ENCODE measurements around the gene DEFB112. TPM values are rescaled to one million over a fixed set of nuclear protein-coding genes. Genes with fewer than 3 reads are reported as not detected.

Gene DEFB112
- total and polyA plus RNA-seq, 2 donors (not counting 1 experiment from before 2014, with no cell fraction given), result not detected

- Histone ChIP-seq H4K20me1 (ENCODE audit: control insufficient read depth, extremely low read depth, insufficient read depth, low read length) (no peaks in the 10 kb centered on the region), H3K4me2 (ENCODE audit: extremely low read depth, insufficient read depth, low read length) (no peak overlapping the region), H3K4me3 (replicated peaks in 1 of 4; ENCODE audit: control extremely low read depth in 1 of 4, insufficient read depth in 1 of 4, low read depth in 3 of 4, low read length in 4 of 4) (no peak overlapping the region), H3K27me3 (ENCODE audit: control insufficient read depth, insufficient read depth, low read length) (no peaks in the 10 kb centered on the region), H3K9me3 (ENCODE audit: control insufficient read depth, insufficient read depth, low read depth, low read length) (no peaks in the 10 kb centered on the region), H3K79me2 (ENCODE audit: control insufficient read depth, insufficient read depth, low read length) (no peaks in the 10 kb centered on the region), H2AFZ (ENCODE audit: low read length) (no peak overlapping the region), H3K9ac (ENCODE audit: insufficient read depth, low read length) (no peak overlapping the region), H3K4me1 (ENCODE audit: control insufficient read depth, extremely low read depth, insufficient read depth, low read length) (no peaks in the 10 kb centered on the region), H3K36me3 (ENCODE audit: control insufficient read depth, insufficient read depth, low read length) (no peaks in the 10 kb centered on the region), H3K27ac (ENCODE audit: insufficient read depth, low read length) (no peak overlapping the region)
- no peak for TF ChIP-seq CTCF (conservative IDR thresholded peaks at IDR 0.05 in 1 of 2, IDR thresholded peaks at IDR 0.05 in 1 of 2; ENCODE audit: low read depth in 1 of 2, low read length in 2 of 2)
- TF ChIP-seq EZH2 (IDR thresholded peaks at IDR 0.05; ENCODE audit: low read length, missing control alignments), result no peak
- DNase-seq (ENCODE audit: low read depth in 2 of 2), result no peak
Measured at GRCh38 chr6:50077385-50077784, 27.7 kb upstream of the DEFB112 start.

GRCh38 chr6:50076431-50076830 is 26.7 kb upstream of the DEFB112 start:
- Histone ChIP-seq H3K27ac (ENCODE audit: insufficient read depth, low read length) (no peak overlapping the region), H3K79me2 (ENCODE audit: control insufficient read depth, insufficient read depth, low read length) (no peaks in the 10 kb centered on the region), H3K9ac (ENCODE audit: insufficient read depth, low read length) (no peak overlapping the region), H3K4me2 (ENCODE audit: extremely low read depth, insufficient read depth, low read length) (no peak overlapping the region), H3K36me3 (ENCODE audit: control insufficient read depth, insufficient read depth, low read length) (no peaks in the 10 kb centered on the region), H2AFZ (ENCODE audit: low read length) (no peak overlapping the region), H3K4me3 (replicated peaks in 1 of 4; ENCODE audit: control extremely low read depth in 1 of 4, insufficient read depth in 1 of 4, low read depth in 3 of 4, low read length in 4 of 4) (no peak overlapping the region), H3K27me3 (ENCODE audit: control insufficient read depth, insufficient read depth, low read length) (no peaks in the 10 kb centered on the region), H3K4me1 (ENCODE audit: control insufficient read depth, extremely low read depth, insufficient read depth, low read length) (no peaks in the 10 kb centered on the region), H4K20me1 (ENCODE audit: control insufficient read depth, extremely low read depth, insufficient read depth, low read length) (no peaks in the 10 kb centered on the region), H3K9me3 (ENCODE audit: control insufficient read depth, insufficient read depth, low read depth, low read length) (no peaks in the 10 kb centered on the region)
- no peak for DNase-seq (ENCODE audit: low read depth in 2 of 2)
- TF ChIP-seq EZH2 (IDR thresholded peaks at IDR 0.05; ENCODE audit: low read length, missing control alignments) (no peak), CTCF (conservative IDR thresholded peaks at IDR 0.05 in 1 of 2, IDR thresholded peaks at IDR 0.05 in 1 of 2; ENCODE audit: low read depth in 1 of 2, low read length in 2 of 2) (no peak)

GRCh38 chr6:50071921-50072320 is 22.2 kb upstream of the DEFB112 start:
- no peak for DNase-seq (ENCODE audit: low read depth in 2 of 2)
- Histone ChIP-seq H3K27ac (ENCODE audit: insufficient read depth, low read length) (no peak overlapping the region), H3K9me3 (ENCODE audit: control insufficient read depth, insufficient read depth, low read depth, low read length) (no peaks in the 10 kb centered on the region)

More at GRCh38 chr6:50071921-50072320, 22.2 kb upstream of the DEFB112 start:
- Histone ChIP-seq H3K4me1 (ENCODE audit: control insufficient read depth, extremely low read depth, insufficient read depth, low read length) (no peaks in the 10 kb centered on the region), H3K79me2 (ENCODE audit: control insufficient read depth, insufficient read depth, low read length) (no peaks in the 10 kb centered on the region), H4K20me1 (ENCODE audit: control insufficient read depth, extremely low read depth, insufficient read depth, low read length) (no peaks in the 10 kb centered on the region), H3K4me2 (ENCODE audit: extremely low read depth, insufficient read depth, low read length) (no peak overlapping the region), H3K27me3 (ENCODE audit: control insufficient read depth, insufficient read depth, low read length) (no peaks in the 10 kb centered on the region), H3K9ac (ENCODE audit: insufficient read depth, low read length) (no peak overlapping the region), H3K4me3 (replicated peaks in 1 of 4; ENCODE audit: control extremely low read depth in 1 of 4, insufficient read depth in 1 of 4, low read depth in 3 of 4, low read length in 4 of 4) (no peak overlapping the region), H2AFZ (ENCODE audit: low read length) (no peak overlapping the region), H3K36me3 (ENCODE audit: control insufficient read depth, insufficient read depth, low read length) (no peaks in the 10 kb centered on the region)
- TF ChIP-seq EZH2 (IDR thresholded peaks at IDR 0.05; ENCODE audit: low read length, missing control alignments) (no peak), CTCF (conservative IDR thresholded peaks at IDR 0.05 in 1 of 2, IDR thresholded peaks at IDR 0.05 in 1 of 2; ENCODE audit: low read depth in 1 of 2, low read length in 2 of 2) (no peak)
